Endothelial cell of umbilical vein (primary cell): ENCODE data around the gene CNTNAP2. TPM values are rescaled to one million over a fixed set of nuclear protein-coding genes. Genes with fewer than 3 reads are reported as not detected.

Experiments used
- BruUV-seq: library from RNA; stranded (reverse); fragments of 400-500 nt; replicated peaks from 2 replicates; lab custom pipeline; 2021; lab: Mats Ljungman, UMichigan
- CTCF ChIA-PET: fragments of 300-600, 350-600 bp; sonication (Branson Sonifier 250); formaldehyde crosslinking; loops from one replicate; lab custom pipeline; 2021; ENCODE audit warnings: antibody characterized with exemption, inconsistent platforms; lab: Charles Lee
- POLR2A ChIA-PET: fragments of 300-600, 350-600 bp; sonication (Branson Sonifier 250); formaldehyde crosslinking; loops from one replicate; lab custom pipeline; 2021; ENCODE audit warnings: antibody characterized with exemption, inconsistent platforms; lab: Charles Lee
- DNase-seq: peaks from one replicate; pipeline ENCODE4 v3.0.0-alpha.2; 2011; ENCODE audit warnings: low read depth, low spot score
- FAIRE-seq: peaks from 2 replicates; lab custom pipeline; 2011; peaks lifted over from hg19 to GRCh38; lab: Jason Lieb, UNC
- H2AFZ ChIP-seq: 2 replicates; pipeline ENCODE4 v1.6.0; 2012; ENCODE audit warnings: low read depth, low read length, control low read depth, inconsistent platforms
- H3K27ac ChIP-seq: 2 replicates; pipeline ENCODE4 v1.5.1; 2011; ENCODE audit warnings: low read depth, mild to moderate bottlenecking, control low read depth, low read length, moderate library complexity; ENCODE audit not compliant: insufficient read depth
- H3K27me3 ChIP-seq, 2 experiments: 2 replicates each; pipeline versions ENCODE4 v1.6.0 to v1.6.1; 2011; ENCODE audit warnings: low read length in 2 of 2, mixed read lengths in 1 of 2; ENCODE audit not compliant: control insufficient read depth in 2 of 2, insufficient read depth in 2 of 2
- H3K36me3 ChIP-seq, 2 experiments: 2 replicates in 1 of 2; 3 replicates in 1 of 2; pipeline ENCODE4 v1.5.1; 2011; ENCODE audit warnings: low read length in 2 of 2, mild to moderate bottlenecking in 1 of 2, moderate library complexity in 1 of 2; ENCODE audit not compliant: control insufficient read depth in 2 of 2, insufficient read depth in 2 of 2; ENCODE audit errors: extremely low read depth in 1 of 2
- H3K4me1 ChIP-seq: 3 replicates; pipeline ENCODE4 v1.5.1; 2011; ENCODE audit warnings: mild to moderate bottlenecking, low read length; ENCODE audit not compliant: control insufficient read depth, insufficient read depth; ENCODE audit errors: extremely low read depth
- H3K4me2 ChIP-seq: 2 replicates; pipeline ENCODE4 v1.6.1; 2011; ENCODE audit warnings: low read length, control low read depth, mixed read lengths; ENCODE audit not compliant: insufficient read depth
- H3K4me3 ChIP-seq, 3 experiments: fragments of 200-600 bp in 1 of 3; sonication (generic), shearing (Covaris generic) in 1 of 3; replicated peaks in 1 of 3; 2 replicates each; pipeline ENCODE4 v1.5.1; 2011 to 2016; ENCODE audit warnings: control low read depth in 3 of 3, low read length in 3 of 3, mild to moderate bottlenecking in 2 of 3, inconsistent platforms in 1 of 3, low read depth in 1 of 3, moderate library complexity in 1 of 3; ENCODE audit not compliant: insufficient read depth in 1 of 3
- H3K79me2 ChIP-seq: 2 replicates; pipeline ENCODE4 v1.6.0; 2012; ENCODE audit warnings: low read length, inconsistent platforms; ENCODE audit not compliant: control insufficient read depth, insufficient read depth
- H3K9ac ChIP-seq: replicated peaks from 2 replicates; pipeline ENCODE3; 2011; ENCODE audit warnings: low read length, control low read depth; ENCODE audit not compliant: insufficient read depth; ENCODE audit errors: extremely low read depth
- H3K9me1 ChIP-seq: replicated peaks from 3 replicates; pipeline ENCODE4 v1.6.0; 2011; ENCODE audit warnings: mild to moderate bottlenecking, low read length; ENCODE audit not compliant: control insufficient read depth, insufficient read depth; ENCODE audit errors: extremely low read depth
- H3K9me3 ChIP-seq: replicated peaks from 2 replicates; pipeline ENCODE4 v1.5.1; 2012; ENCODE audit warnings: low read length, inconsistent platforms; ENCODE audit not compliant: control insufficient read depth, insufficient read depth
- H4K20me1 ChIP-seq: replicated peaks from 2 replicates; pipeline ENCODE3; 2011; ENCODE audit warnings: mild to moderate bottlenecking, low read length; ENCODE audit not compliant: control insufficient read depth, insufficient read depth; ENCODE audit errors: extremely low read depth
- CTCF ChIP-seq, 2 donors: IDR thresholded peaks; 1 replicate in 1 of 2; 2 replicates in 1 of 2; pipeline ENCODE4 v1.5.1; 2011; ENCODE audit warnings: low read length in 2 of 2, mild to moderate bottlenecking in 2 of 2, moderate library complexity in 2 of 2, control low read depth in 1 of 2, inconsistent platforms in 1 of 2, low read depth in 1 of 2; ENCODE audit not compliant: insufficient read depth in 1 of 2; ENCODE audit errors: extremely low read depth in 1 of 2
- EZH2 ChIP-seq: IDR thresholded peaks from 2 replicates; pipeline ENCODE4 v1.6.1; 2012; ENCODE audit warnings: borderline replicate concordance, low read depth, mild to moderate bottlenecking, moderate library complexity, low read length, inconsistent platforms; ENCODE audit not compliant: severe bottlenecking
- FOS ChIP-seq: IDR thresholded peaks from 2 replicates; pipeline ENCODE4 v1.6.1; 2011; ENCODE audit warnings: mild to moderate bottlenecking, low read length, moderate library complexity, borderline replicate concordance; ENCODE audit not compliant: insufficient read depth
- GATA2 ChIP-seq: IDR thresholded peaks from 2 replicates; pipeline ENCODE4 v1.7.0; 2011; ENCODE audit warnings: low read depth, mild to moderate bottlenecking, moderate library complexity, mixed read lengths, low read length; ENCODE audit not compliant: insufficient read length, insufficient read depth
- JUN ChIP-seq: IDR thresholded peaks from 2 replicates; pipeline ENCODE4 v1.6.1; 2011; ENCODE audit warnings: borderline replicate concordance, low read depth; ENCODE audit not compliant: insufficient read length, insufficient read depth
- MAX ChIP-seq: IDR thresholded peaks from 2 replicates; pipeline ENCODE4 v1.6.1; 2011; ENCODE audit not compliant: insufficient read depth, insufficient read length
- MYC ChIP-seq: IDR thresholded peaks from one replicate; pipeline ENCODE4 v1.6.1; 2011; ENCODE audit warnings: mild to moderate bottlenecking, low read depth, low read length
- POLR2A ChIP-seq: IDR thresholded peaks from 2 replicates; pipeline ENCODE4 v1.6.1; 2012; ENCODE audit warnings: low read depth, mild to moderate bottlenecking, control low read depth, low read length
- POLR2AphosphoS5 ChIP-seq: IDR thresholded peaks from 2 replicates; pipeline ENCODE4 v1.6.1; 2012; ENCODE audit warnings: low read depth, mild to moderate bottlenecking, control low read depth, low read length, moderate library complexity; ENCODE audit not compliant: insufficient read depth
- dilution Hi-C: fragments of 300-500 bp; cut with MboI; formaldehyde crosslinking; loops from one replicate; pipeline ENCODE4 v1.15.0; 2019; ENCODE audit warnings: low sequenced_read_pairs; ENCODE audit not compliant: extremely low pct_ligation_motif_present
- intact Hi-C: fragments of 100-400 bp; cut with micrococcal nuclease; formaldehyde crosslinking; loops from one replicate; pipeline ENCODE4 v1.10.0; 2022
- polyA plus RNA-seq, 4 experiments: library from polyadenylated mRNA; depleted of rRNA in 3 of 4; stranded (reverse) in 3 of 4; unstranded in 1 of 4; fragments of >200 nt; gene quantifications; 2 replicates each; pipeline versions ENCODE4 v1.2.1 to v1.2.3, GENCODE V29; 2011 to 2012; ENCODE audit warnings: missing spikeins in 1 of 4
- total RNA-seq: library from RNA; stranded (reverse); gene quantifications from 2 replicates; pipeline ENCODE4 v1.2.3, GENCODE V29; 2021

The CNTNAP2 gene
- total and polyA plus RNA-seq, 2 donors (not counting 3 experiments of a cell fraction or from before 2014, with no cell fraction given) = not detected

- CTCF ChIA-PET = no interaction called here
- Histone ChIP-seq H3K79me2 (no peaks in the 10 kb centered on the region), H3K4me2 (no peak overlapping the region), H4K20me1 (no peaks in the 10 kb centered on the region), H3K4me1 (no peaks in the 10 kb centered on the region), H3K27me3 (no peaks in the 10 kb centered on the region), H2AFZ (no peak overlapping the region), H3K9me1 (no peaks in the 10 kb centered on the region), H3K4me3 (no peak overlapping the region), H3K36me3 (no peaks in the 10 kb centered on the region), H3K9me3 (peaks cover 5% of the 10 kb centered on the region), H3K9ac (no peak overlapping the region), H3K27ac (no peak overlapping the region)
- TF ChIP-seq MAX (no peak), CTCF (IDR thresholded peaks at IDR 0.05; ENCODE audit: extremely low read depth in 1 of 2, insufficient read depth in 1 of 2, low read depth in 1 of 2, low read length in 2 of 2) (no peak), JUN (no peak), FOS (no peak), POLR2A (no peak), MYC (no peak)
- POLR2A ChIA-PET = no interaction called here
- BruUV-seq = no TSS peak
- DNase-seq (no peak), FAIRE-seq (no peak)
- dilution Hi-C loops = no loop called here
- intact Hi-C loops = no loop called here
Measured at GRCh38 chr7:147971606-147972110, 1855.1 kb downstream of the CNTNAP2 start.

GRCh38 chr7:147978201-147978600, 1861.6 kb downstream of the CNTNAP2 start:
- Histone ChIP-seq H3K4me1 (no peaks in the 10 kb centered on the region), H2AFZ (no peak overlapping the region), H3K4me2 (no peak overlapping the region), H4K20me1 (no peaks in the 10 kb centered on the region), H3K4me3 (no peak overlapping the region), H3K79me2 (no peaks in the 10 kb centered on the region), H3K9ac (no peak overlapping the region), H3K36me3 (no peaks in the 10 kb centered on the region), H3K9me1 (no peaks in the 10 kb centered on the region), H3K9me3 (no peaks in the 10 kb centered on the region), H3K27ac (no peak overlapping the region), H3K27me3 (no peaks in the 10 kb centered on the region)
- CTCF ChIA-PET = no interaction called here
- TF ChIP-seq GATA2 (no peak), POLR2AphosphoS5 (no peak), MAX (no peak), MYC (no peak), POLR2A (no peak), JUN (no peak), CTCF (IDR thresholded peaks at IDR 0.05; ENCODE audit: extremely low read depth in 1 of 2, insufficient read depth in 1 of 2, low read depth in 1 of 2, low read length in 2 of 2) (no peak), EZH2 (no peak), FOS (no peak)
- BruUV-seq = no TSS peak
- POLR2A ChIA-PET = no interaction called here
- DNase-seq (no peak), FAIRE-seq (no peak)
- dilution Hi-C loops = no loop called here
- intact Hi-C loops = no loop called here
